Upper lobe of left lung (tissue), 6 donors: ENCODE data around the gene MTG1. TPM values are rescaled to one million over a fixed set of nuclear protein-coding genes. Genes with fewer than 3 reads are reported as not detected.
A peak's percentile ranks its signal among the peaks of the same experiment; 100 is the strongest.

ENCODE experiments used
- ATAC-seq, 2 donors: fragments of 200-7000 bp; cut with Tn5 transposase; one replicate each; pipeline ENCODE4 v1.9.1; 2022; ENCODE audit warnings: mild to moderate bottlenecking in 2 of 2, moderate library complexity in 2 of 2; ENCODE audit not compliant: low FRiP score in 2 of 2
- DNase-seq, 2 donors: peaks; one replicate each; pipeline ENCODE4 v3.0.0-alpha.2; 2019 to 2020
- H3K27ac ChIP-seq, 4 donors: fragments of 200-600 bp; sonication (generic); one replicate each; pipeline ENCODE4 v1.5.1; 2016 to 2019
- H3K27me3 ChIP-seq, 4 donors: fragments of 200-600 bp; sonication (generic); one replicate each; pipeline ENCODE4 v1.5.1; 2017 to 2019
- H3K36me3 ChIP-seq, 4 donors: fragments of 200-600 bp; sonication (generic); one replicate each; pipeline ENCODE4 v1.5.1; 2016 to 2019
- H3K4me1 ChIP-seq, 4 donors: fragments of 200-600 bp; sonication (generic); one replicate each; pipeline ENCODE4 v1.5.1; 2018 to 2019
- H3K4me3 ChIP-seq, 4 donors: fragments of 200-600 bp; sonication (generic); one replicate each; pipeline ENCODE4 v1.5.1; 2017 to 2019; ENCODE audit warnings: mild to moderate bottlenecking in 2 of 4, moderate library complexity in 1 of 4
- H3K9me3 ChIP-seq, 4 donors: fragments of 200-600 bp; sonication (generic); one replicate each; pipeline ENCODE4 v1.5.1; 2018 to 2019
- CTCF ChIP-seq, 6 experiments: fragments of 450-650 bp in 4 of 6; fragments of 200-600 bp in 2 of 6; sonication (generic) in 2 of 6; IDR thresholded peaks; one replicate each; pipeline ENCODE4 v1.5.1; 2016 to 2019; ENCODE audit warnings: antibody characterized with exemption in 6 of 6
- EP300 ChIP-seq, 4 donors: sonication (generic); formaldehyde crosslinking; IDR thresholded peaks; one replicate each; pipeline ENCODE4 v1.5.1; 2017; ENCODE audit warnings: antibody characterized with exemption in 4 of 4, control low read depth in 2 of 4
- POLR2A ChIP-seq, 4 donors: fragments of 450-650 bp; IDR thresholded peaks; one replicate each; pipeline ENCODE4 v1.5.1; 2016 to 2017; ENCODE audit warnings: antibody characterized with exemption in 4 of 4, mild to moderate bottlenecking in 2 of 4
- POLR2AphosphoS5 ChIP-seq, 2 donors: sonication (generic); formaldehyde crosslinking; IDR thresholded peaks; one replicate each; pipeline ENCODE4 v1.5.1; 2017; ENCODE audit warnings: antibody characterized with exemption in 2 of 2
- WGBS, 2 donors: methylation state at CpG; one replicate each; pipeline ENCODE4 v1.1.5; 2017 to 2018; 5-methylcytosine and 5-hydroxymethylcytosine counted together
- total RNA-seq, 6 donors: library from RNA; depleted of rRNA in 4 of 6; stranded (reverse); fragments of >200 nt in 4 of 6; gene quantifications; one replicate each; pipeline versions ENCODE4 v1.1.0 to v1.2.1, GENCODE V29; 2016 to 2021
- donor health status: DM: no; HTN: no; CAD: no; lungs with moderate emphysema.
- donor health status: DM: no; HTN: yes; CAD: no; lungs with severe emphysema.

MTG1 gene
- total RNA-seq, 6 donors from 2014 or later, result 21.0 to 155 (median 40.8) TPM

GRCh38 chr10:133355266-133355665, 38.7 kb upstream of the MTG1 start:
- H3K9me3 ChIP-seq, result no peaks in the 10 kb centered on the region
- H3K4me3 ChIP-seq, result no peak overlapping the region
- H3K36me3 ChIP-seq, result no peaks in the 10 kb centered on the region
- ATAC-seq (no peak), DNase-seq (peak in 1 of 2 donors; percentile 65)
- WGBS, 2 donors, result 93% methylated on average over 6 of the region's 6 CpGs; no CpG with 5 or more reads in 1 of the 2 donors
- H3K27me3 ChIP-seq, result peaks cover 0 to 2% (median 0%) of the 10 kb centered on the region in 4 donors
- TF ChIP-seq CTCF (IDR thresholded peaks at IDR 0.05), result no peak
- TF ChIP-seq POLR2AphosphoS5 (IDR thresholded peaks at IDR 0.05), result no peak
- no peak for TF ChIP-seq POLR2A (IDR thresholded peaks at IDR 0.05)
- no peak for TF ChIP-seq EP300 (IDR thresholded peaks at IDR 0.05)
- H3K27ac ChIP-seq, result no peak overlapping the region
- peaks cover 11 to 23% (median 13%) of the 10 kb centered on the region in 4 donors for H3K4me1 ChIP-seq

- no peak for ATAC-seq
- 100% methylated on average over 1 to 2 of the region's 3 CpGs for WGBS, 2 donors
- no peak overlapping the region for H3K4me3 ChIP-seq
- H3K27me3 ChIP-seq, result peaks cover 0 to 2% (median 0%) of the 10 kb centered on the region in 4 donors
- H3K4me1 ChIP-seq, result peaks cover 11 to 23% (median 13%) of the 10 kb centered on the region in 4 donors
- TF ChIP-seq POLR2A (IDR thresholded peaks at IDR 0.05) (no peak), CTCF (IDR thresholded peaks at IDR 0.05) (no peak), POLR2AphosphoS5 (IDR thresholded peaks at IDR 0.05) (no peak), EP300 (IDR thresholded peaks at IDR 0.05) (no peak)
- no peak overlapping the region for H3K27ac ChIP-seq
- no peaks in the 10 kb centered on the region for H3K36me3 ChIP-seq
- DNase-seq, result peak in 1 of 2 donors; percentile 45
- no peaks in the 10 kb centered on the region for H3K9me3 ChIP-seq
Measured at GRCh38 chr10:133355991-133356390, 38.0 kb upstream of the MTG1 start.

GRCh38 chr10:133356549-133357284, 37.2 kb upstream of the MTG1 start:
- H3K27ac ChIP-seq, result peak overlapping the region; percentile 61 to 87 (median 80)
- peaks cover 0 to 2% (median 0%) of the 10 kb centered on the region in 4 donors for H3K27me3 ChIP-seq
- DNase-seq (no peak), ATAC-seq (peak in 1 of 2 donors; percentile 0)
- peaks cover 0 to 1% (median under 1%) of the 10 kb centered on the region in 4 donors for H3K36me3 ChIP-seq
- H3K9me3 ChIP-seq, result no peaks in the 10 kb centered on the region
- H3K4me1 ChIP-seq, result peaks cover 11 to 23% (median 13%) of the 10 kb centered on the region in 4 donors
- peak overlapping the region; percentile 71 to 84 (median 81) for H3K4me3 ChIP-seq
- no peak for TF ChIP-seq EP300 (IDR thresholded peaks at IDR 0.05)
- no peak for TF ChIP-seq POLR2A (IDR thresholded peaks at IDR 0.05)
- no peak for TF ChIP-seq CTCF (IDR thresholded peaks at IDR 0.05)
- TF ChIP-seq POLR2AphosphoS5 (IDR thresholded peaks at IDR 0.05), result no peak
- 28 to 47% methylated on average over 10 to 22 of the region's 27 CpGs for WGBS, 2 donors

DNA sequence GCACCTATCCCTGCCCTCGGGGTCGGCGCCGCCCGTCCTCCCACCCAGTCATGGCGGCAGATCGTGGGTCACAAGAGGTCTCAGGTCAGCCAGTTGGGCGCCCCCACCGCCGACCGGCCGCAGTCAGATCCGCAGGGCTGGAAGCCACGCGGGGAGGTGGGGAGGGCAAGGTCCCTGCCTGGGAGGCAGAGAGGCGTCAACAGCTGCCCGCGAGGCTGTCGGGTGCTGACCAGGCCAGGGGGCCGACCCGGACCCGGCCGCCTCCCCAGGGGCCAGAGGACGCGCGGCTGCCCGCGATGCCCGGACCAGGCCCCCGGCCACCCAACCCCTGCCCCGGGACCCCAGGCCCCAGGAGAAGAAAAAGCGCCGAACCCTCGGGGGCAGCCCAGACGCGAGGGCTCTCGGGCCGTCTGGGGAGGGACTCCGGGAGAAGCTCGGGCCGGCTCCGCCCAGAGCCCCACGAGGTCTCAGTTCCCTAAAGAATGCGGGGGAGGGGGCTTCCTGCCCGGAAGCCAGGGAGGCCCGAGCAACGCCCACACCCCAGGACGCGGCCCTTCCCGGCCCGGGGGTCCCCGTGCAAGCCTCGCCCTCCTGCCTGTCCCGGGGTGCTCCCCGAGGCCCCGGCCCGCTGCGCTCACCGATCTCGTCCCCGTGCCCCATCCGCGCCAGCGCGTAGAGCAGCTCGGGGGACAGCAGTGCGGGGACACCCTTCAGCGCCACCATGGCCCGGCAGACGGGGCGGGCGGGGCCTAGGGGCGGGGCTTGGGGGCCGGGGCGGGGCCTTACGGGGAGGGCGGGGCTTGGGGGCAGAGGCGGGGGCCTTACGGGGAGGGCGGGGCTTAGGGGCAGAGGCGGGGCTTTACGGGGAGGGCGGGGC, 36.4 kb upstream of the MTG1 start, which contains the start of gene FUOM:
Gene FUOM, minus strand, starts transcription at position 735 of the 877 bp plus-strand sequence. Its CDS starts 12 bp downstream, at position 723.
- H3K27me3 ChIP-seq, result peaks cover 0 to 2% (median 0%) of the 10 kb centered on the region in 4 donors
- H3K9me3 ChIP-seq, result no peaks in the 10 kb centered on the region
- peaks cover 2 to 10% (median 6%) of the 10 kb centered on the region in 4 donors for H3K36me3 ChIP-seq
- peak within 1 kb of the TSS; percentile 71 to 84 (median 81) for H3K4me3 ChIP-seq
- H3K4me1 ChIP-seq, result peaks cover 11 to 23% (median 13%) of the 10 kb centered on the region in 4 donors
- H3K27ac ChIP-seq, result peak within 1 kb of the TSS; percentile 61 to 87 (median 80)
- WGBS, 2 donors, result 6% methylated on average over 7 of the region's 83 CpGs; no CpG with 5 or more reads in 1 of the 2 donors
- peak; percentile 65 to 90 for ATAC-seq
- DNase-seq, result peak; percentile 52 to 93
- peak in 1 of 2 donors; percentile 54 for TF ChIP-seq POLR2AphosphoS5 (IDR thresholded peaks at IDR 0.05)
- TF ChIP-seq EP300 (IDR thresholded peaks at IDR 0.05), result no peak
- TF ChIP-seq POLR2A (IDR thresholded peaks at IDR 0.05), result peak in 2 of 4 donors; percentile 57 to 65
